ENCODE data around the gene PEX10.

The PEX10 gene

DNA sequence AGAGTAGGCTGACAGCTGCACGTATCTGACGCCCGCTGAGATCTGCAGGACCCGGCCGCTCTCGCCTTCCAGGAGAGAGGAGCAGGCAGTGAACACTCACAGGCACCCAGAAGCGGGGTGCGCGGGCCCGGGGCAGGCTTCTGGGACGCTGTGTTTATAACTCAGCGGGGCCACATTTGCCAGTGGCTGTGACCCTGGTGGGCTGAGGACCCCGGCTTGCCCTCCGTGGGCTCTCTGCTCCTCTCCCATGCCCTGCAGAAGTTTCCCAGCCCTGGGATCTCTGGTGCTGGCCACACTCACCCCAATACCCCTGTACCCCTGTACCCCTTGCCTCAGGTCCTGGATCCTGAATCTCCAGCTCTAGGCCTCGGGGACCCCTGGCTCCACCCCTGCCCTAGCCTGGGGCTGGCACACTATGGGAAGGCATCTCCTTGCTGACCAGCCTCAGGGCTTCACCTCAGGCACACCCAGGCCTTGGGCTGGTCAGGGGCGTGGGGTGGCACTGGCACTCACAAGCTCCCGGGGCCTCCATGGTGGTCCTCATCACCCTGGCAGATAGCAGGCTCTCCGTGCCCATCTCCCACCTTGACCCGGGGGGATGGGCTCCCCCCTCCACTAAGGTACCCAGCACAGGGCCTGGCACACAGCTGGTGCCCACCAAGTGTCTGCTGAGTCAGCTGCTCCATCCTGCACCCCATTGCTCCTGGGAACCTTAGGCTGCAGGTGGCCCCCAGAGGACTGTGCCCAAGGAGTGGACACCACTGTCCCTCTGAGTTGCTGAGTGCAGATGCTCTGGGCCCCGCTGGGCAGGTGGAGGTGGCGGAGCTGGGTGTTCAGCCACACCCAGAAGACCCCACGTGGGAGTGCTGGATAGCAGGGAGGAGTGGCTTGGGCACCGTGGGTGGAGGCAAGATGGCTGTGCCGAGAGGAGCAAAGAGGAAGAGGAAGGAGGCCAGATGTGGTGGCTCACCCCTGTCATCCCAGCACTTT is 53.4 kb downstream of the PEX10 start:
- TF ChIP-seq CTCF (conservative IDR thresholded peaks at IDR 0.05; ENCODE audit: control insufficient read depth, insufficient read depth, low read depth, low read length), result no peak
- no peak for DNase-seq (ENCODE audit: low read depth)
- no peak overlapping the region for H3K4me3 ChIP-seq (ENCODE audit: control insufficient read depth, low read depth, low read length)

DNA sequence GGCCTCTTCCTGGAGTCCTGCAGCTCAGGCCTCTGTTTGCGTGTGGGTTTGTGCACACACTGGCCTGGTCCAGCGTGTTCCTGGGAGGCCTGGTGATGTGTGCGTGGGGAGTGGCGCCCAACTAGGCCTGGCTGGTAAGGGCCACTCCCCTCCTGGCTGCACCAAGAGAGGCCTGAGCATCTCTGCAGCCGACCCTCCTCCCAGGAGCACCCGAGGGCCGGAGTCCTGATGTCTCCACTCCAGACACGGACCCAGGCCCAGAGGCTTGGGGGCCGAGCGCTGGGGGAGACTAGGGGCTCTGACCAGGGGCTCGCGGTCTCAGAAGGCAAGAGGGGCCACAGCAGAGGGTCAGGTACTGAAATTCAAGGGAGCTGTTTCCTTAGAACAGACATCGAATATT is 54.3 kb downstream of the PEX10 start:
- no peak for TF ChIP-seq CTCF (conservative IDR thresholded peaks at IDR 0.05; ENCODE audit: control insufficient read depth, insufficient read depth, low read depth, low read length)
- H3K4me3 ChIP-seq (ENCODE audit: control insufficient read depth, low read depth, low read length), result no peak overlapping the region
- no peak for DNase-seq (ENCODE audit: low read depth)

GRCh38 chr1:2356911-2357845 is 55.2 kb downstream of the PEX10 start:
- no peak for TF ChIP-seq CTCF (conservative IDR thresholded peaks at IDR 0.05; ENCODE audit: control insufficient read depth, insufficient read depth, low read depth, low read length)
- no peak overlapping the region for H3K4me3 ChIP-seq (ENCODE audit: control insufficient read depth, low read depth, low read length)
- no peak for DNase-seq (ENCODE audit: low read depth)

DNA sequence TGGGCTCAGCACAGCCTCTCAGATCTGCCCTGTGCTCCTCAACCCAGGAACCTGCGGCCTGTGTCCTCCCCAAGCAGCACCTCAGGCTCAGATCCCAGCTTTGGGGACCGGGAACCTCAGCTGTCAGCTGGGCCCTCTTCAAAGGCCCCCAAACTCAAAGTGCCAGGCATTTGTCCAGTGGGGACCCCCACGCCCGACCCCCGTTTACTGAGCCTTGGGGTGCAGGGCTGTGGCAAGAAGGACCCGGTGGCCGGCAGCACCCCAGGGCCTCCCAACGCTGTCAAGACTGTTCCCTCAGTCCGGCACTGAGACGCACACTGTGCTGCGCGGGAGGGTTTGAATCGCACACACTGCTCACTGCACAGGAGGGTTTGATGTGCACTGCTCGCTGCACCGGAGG is 56.0 kb downstream of the PEX10 start:
- no peak overlapping the region for H3K4me3 ChIP-seq (ENCODE audit: control insufficient read depth, low read depth, low read length)
- no peak for TF ChIP-seq CTCF (conservative IDR thresholded peaks at IDR 0.05; ENCODE audit: control insufficient read depth, insufficient read depth, low read depth, low read length)
- DNase-seq (ENCODE audit: low read depth), result no peak

GRCh38 chr1:2355373-2356261 is 56.7 kb downstream of the PEX10 start:
- no peak for DNase-seq (ENCODE audit: low read depth)
- no peak overlapping the region for H3K4me3 ChIP-seq (ENCODE audit: control insufficient read depth, low read depth, low read length)
- TF ChIP-seq CTCF (conservative IDR thresholded peaks at IDR 0.05; ENCODE audit: control insufficient read depth, insufficient read depth, low read depth, low read length), result no peak
